Suprapubic skin (tissue), 3 donors: ENCODE measurements around the gene GLOD4.
"Not testable (repeated sequence)": the region's sequence is repeated elsewhere in the genome, so short reads cannot be mapped to it uniquely, and the experiment has no call there.

Experiments used
- CTCF ChIP-seq, 2 donors: fragments of 200-600 bp in 1 of 2; fragments of 450-650 bp in 1 of 2; sonication (generic) in 1 of 2; IDR thresholded peaks; one replicate each; pipeline ENCODE4 v1.5.1; 2016 to 2019; ENCODE audit warnings: antibody characterized with exemption in 2 of 2, mild to moderate bottlenecking in 1 of 2, moderate library complexity in 1 of 2
- EP300 ChIP-seq: sonication (generic); formaldehyde crosslinking; IDR thresholded peaks from one replicate; pipeline ENCODE4 v1.6.1; 2017; ENCODE audit warnings: antibody characterized with exemption
- POLR2A ChIP-seq, 2 donors: fragments of 450-650 bp; IDR thresholded peaks; one replicate each; pipeline ENCODE4 v1.6.1; 2017; ENCODE audit warnings: antibody characterized with exemption in 2 of 2, mild to moderate bottlenecking in 2 of 2, moderate library complexity in 2 of 2

DNA sequence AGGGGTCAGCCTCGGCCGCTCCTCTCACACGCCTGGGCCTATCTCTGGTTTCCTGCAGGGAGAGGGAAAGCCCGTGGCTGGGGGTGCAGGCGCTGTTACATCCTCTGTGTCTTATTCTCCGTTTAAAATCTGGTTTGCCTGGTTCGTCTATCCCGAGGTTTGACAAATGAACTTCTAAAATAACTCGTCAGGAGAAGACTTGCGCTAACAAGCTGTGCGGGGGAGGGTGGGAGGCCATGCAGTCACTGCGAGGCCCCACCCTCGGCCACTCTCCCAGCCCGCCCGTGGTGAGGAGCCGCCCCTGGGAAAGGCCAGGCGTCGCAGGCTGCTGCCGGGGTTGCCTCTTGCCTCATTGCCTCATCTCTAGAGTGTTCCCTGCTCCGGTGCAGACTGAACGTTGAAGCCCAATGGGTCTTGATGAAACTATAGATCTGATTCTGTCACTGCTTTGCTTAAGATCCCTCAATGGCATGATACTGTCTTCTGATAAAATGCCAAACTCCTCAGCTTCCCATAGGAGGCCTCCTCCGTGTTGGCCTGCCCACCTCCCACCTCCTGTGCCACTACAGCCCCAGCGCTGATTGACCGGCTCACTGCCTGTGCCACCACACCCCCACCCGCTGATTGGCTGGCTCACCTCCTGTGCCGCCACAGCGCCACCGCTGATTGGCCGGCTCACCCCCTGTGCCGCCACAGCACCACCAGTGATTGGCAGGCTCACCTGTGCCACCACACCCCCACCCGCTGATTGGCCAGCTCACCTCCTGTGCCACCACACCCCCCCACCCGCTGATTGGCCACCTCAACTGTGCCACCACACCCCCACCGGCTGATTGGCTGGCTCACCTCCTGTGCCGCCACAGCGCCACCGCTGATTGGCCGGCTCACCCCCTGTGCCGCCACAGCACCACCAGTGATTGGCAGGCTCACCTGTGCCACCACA is 8.1 kb upstream of the GLOD4 start:
- not testable (repeated sequence) for TF ChIP-seq EP300; POLR2A (IDR thresholded peaks at IDR 0.05); CTCF (IDR thresholded peaks at IDR 0.05)
